ENCODE measurements around the gene DLG2. TPM values are rescaled to one million over a fixed set of nuclear protein-coding genes. Genes with fewer than 3 reads are reported as not detected.

Gene DLG2
- total RNA-seq, 2 experiments from 2014 or later: 6.9 to 8.2 TPM

GRCh38 chr11:84648471-84648870 lies 978.7 kb downstream of the DLG2 start:
- Histone ChIP-seq H3K4me2 (ENCODE audit: low read length) (no peak overlapping the region), H3K9me2 (ENCODE audit: insufficient read depth, low read length) (no peaks in the 10 kb centered on the region), H4K20me1 (ENCODE audit: insufficient read depth, low read length) (no peaks in the 10 kb centered on the region), H3K4me1 (ENCODE audit: insufficient read depth, low read length, poor library complexity, severe bottlenecking) (no peaks in the 10 kb centered on the region), H3K36me3 (ENCODE audit: insufficient read depth, low read length) (no peaks in the 10 kb centered on the region), H3K27ac (ENCODE audit: low read depth, low read length, poor library complexity, severe bottlenecking) (no peak overlapping the region), H3K79me2 (ENCODE audit: insufficient read depth, low read depth, low read length) (no peaks in the 10 kb centered on the region), H2AFZ (ENCODE audit: low read length) (no peak overlapping the region), H3K4me3 (ENCODE audit: low read depth, low read length, poor library complexity, severe bottlenecking) (no peak overlapping the region), H3K9me3 (ENCODE audit: low read length) (no peaks in the 10 kb centered on the region)
- DNase-seq (ENCODE audit: low spot score): no peak
- intact Hi-C loops (cut with micrococcal nuclease; ENCODE audit: unreplicated experiment): no loop called here
- ChIA-PET POLR2A (no interaction called here), CTCF (ENCODE audit: unreplicated experiment) (no interaction called here)
- BruUV-seq (replicated peaks): no TSS peak
- no peak for TF ChIP-seq CTCF (conservative IDR thresholded peaks at IDR 0.05; ENCODE audit: low read length)
- TF ChIP-seq EZH2phosphoT487 (IDR thresholded peaks at IDR 0.05; ENCODE audit: borderline replicate concordance, low read depth, low read length): no peak

- TF ChIP-seq EZH2phosphoT487 (IDR thresholded peaks at IDR 0.05; ENCODE audit: borderline replicate concordance, low read depth, low read length): no peak
- TF ChIP-seq CTCF (conservative IDR thresholded peaks at IDR 0.05; ENCODE audit: low read length): no peak
- H3K4me1 ChIP-seq (ENCODE audit: insufficient read depth, low read length, poor library complexity, severe bottlenecking): no peaks in the 10 kb centered on the region
- H4K20me1 ChIP-seq (ENCODE audit: insufficient read depth, low read length): no peaks in the 10 kb centered on the region
- no peaks in the 10 kb centered on the region for H3K36me3 ChIP-seq (ENCODE audit: insufficient read depth, low read length)
- CTCF ChIA-PET (ENCODE audit: unreplicated experiment): no interaction called here
- no TSS peak for BruUV-seq (replicated peaks)
- no peak overlapping the region for H3K4me2 ChIP-seq (ENCODE audit: low read length)
- H3K9me3 ChIP-seq (ENCODE audit: low read length): no peaks in the 10 kb centered on the region
- H3K4me3 ChIP-seq (ENCODE audit: low read depth, low read length, poor library complexity, severe bottlenecking): no peak overlapping the region
- intact Hi-C loops (cut with micrococcal nuclease; ENCODE audit: unreplicated experiment): no loop called here
- no peak for DNase-seq (ENCODE audit: low spot score)
- POLR2A ChIA-PET: interaction anchor here (0.5 kb wide), 1 partner anchor 19 kb away, joined by 3 read pairs; no protein-coding TSS in a partner anchor
- no peaks in the 10 kb centered on the region for H3K9me2 ChIP-seq (ENCODE audit: insufficient read depth, low read length)
- H3K79me2 ChIP-seq (ENCODE audit: insufficient read depth, low read depth, low read length): no peaks in the 10 kb centered on the region
- H2AFZ ChIP-seq (ENCODE audit: low read length): no peak overlapping the region
- no peak overlapping the region for H3K27ac ChIP-seq (ENCODE audit: low read depth, low read length, poor library complexity, severe bottlenecking)
Measured at GRCh38 chr11:84645988-84646694, 981.0 kb downstream of the DLG2 start.

- Histone ChIP-seq H3K36me3 (ENCODE audit: insufficient read depth, low read length) (no peaks in the 10 kb centered on the region), H3K4me1 (ENCODE audit: insufficient read depth, low read length, poor library complexity, severe bottlenecking) (no peaks in the 10 kb centered on the region), H3K9me2 (ENCODE audit: insufficient read depth, low read length) (no peaks in the 10 kb centered on the region), H3K4me2 (ENCODE audit: low read length) (no peak overlapping the region), H2AFZ (ENCODE audit: low read length) (no peak overlapping the region), H3K27ac (ENCODE audit: low read depth, low read length, poor library complexity, severe bottlenecking) (no peak overlapping the region), H4K20me1 (ENCODE audit: insufficient read depth, low read length) (no peaks in the 10 kb centered on the region), H3K79me2 (ENCODE audit: insufficient read depth, low read depth, low read length) (no peaks in the 10 kb centered on the region), H3K9me3 (ENCODE audit: low read length) (no peaks in the 10 kb centered on the region), H3K4me3 (ENCODE audit: low read depth, low read length, poor library complexity, severe bottlenecking) (no peak overlapping the region)
- no peak for DNase-seq (ENCODE audit: low spot score)
- TF ChIP-seq CTCF (conservative IDR thresholded peaks at IDR 0.05; ENCODE audit: low read length) (no peak), EZH2phosphoT487 (IDR thresholded peaks at IDR 0.05; ENCODE audit: borderline replicate concordance, low read depth, low read length) (no peak)
- CTCF ChIA-PET (ENCODE audit: unreplicated experiment): no interaction called here
- intact Hi-C loops (cut with micrococcal nuclease; ENCODE audit: unreplicated experiment): no loop called here
- BruUV-seq (replicated peaks): no TSS peak
- POLR2A ChIA-PET: no interaction called here
Measured at GRCh38 chr11:84642500-84642899, 984.6 kb downstream of the DLG2 start.
